Measurements from ENCODE around the gene OS9.

Gene OS9

DNA sequence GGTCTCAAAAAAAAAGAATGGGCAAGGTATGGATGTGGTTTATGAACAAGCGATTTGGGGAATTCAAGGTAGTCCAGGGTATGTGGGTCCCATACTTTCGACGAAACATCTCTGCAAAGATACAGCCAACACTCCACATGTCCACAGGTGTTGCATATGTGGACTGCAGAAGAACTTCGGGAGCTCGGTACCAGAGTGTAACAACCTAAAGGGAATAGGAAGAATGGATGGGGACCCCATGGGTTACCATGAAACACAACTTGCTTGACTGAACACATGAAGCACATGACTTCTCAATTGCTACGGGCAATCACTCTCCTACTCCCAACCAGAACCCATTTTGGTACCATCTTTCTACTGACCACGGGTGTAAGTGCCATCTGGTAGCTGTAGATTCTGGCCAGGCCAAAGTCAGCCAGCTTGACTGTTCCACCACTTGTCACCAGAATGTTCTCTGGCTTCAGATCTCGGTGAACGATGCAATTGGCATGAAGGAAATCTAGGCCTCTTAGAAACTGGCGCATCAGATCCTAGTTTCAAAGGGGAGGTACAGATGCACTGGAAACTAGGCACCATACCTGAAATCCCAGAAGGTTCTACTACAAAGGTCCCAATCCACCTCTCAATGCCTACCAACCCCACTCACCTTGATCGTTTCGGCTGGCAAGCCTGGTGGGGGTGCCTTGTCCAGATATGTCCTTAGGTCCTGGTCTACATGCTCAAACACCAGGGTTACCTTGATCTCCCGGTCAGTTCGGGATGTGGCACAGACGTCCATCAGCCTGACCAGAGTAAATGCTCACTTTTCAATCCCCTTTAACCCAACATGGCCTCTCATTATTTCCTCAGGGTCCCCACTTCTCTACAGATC lies 56.9 kb downstream of the OS9 start:
- Histone ChIP-seq H3K4me1 (ENCODE audit: insufficient read depth, low read length) (peaks cover 36% of the 10 kb centered on the region), H3K9me3 (ENCODE audit: low read length) (no peaks in the 10 kb centered on the region), H3K36me3 (ENCODE audit: insufficient read depth, low read length) (peaks cover 42% of the 10 kb centered on the region), H3K4me3 (ENCODE audit: low read depth in 1 of 2, low read length in 2 of 2) (peak overlapping the region; percentile 38 to 79), H3K27me3 (ENCODE audit: control insufficient read depth in 1 of 2, insufficient read depth in 2 of 2, low read length in 2 of 2) (no peaks in the 10 kb centered on the region), H3K9ac (ENCODE audit: low read length) (peak overlapping the region; percentile 90), H3K27ac (ENCODE audit: low read depth, low read length) (peak overlapping the region; percentile 64)

DNA sequence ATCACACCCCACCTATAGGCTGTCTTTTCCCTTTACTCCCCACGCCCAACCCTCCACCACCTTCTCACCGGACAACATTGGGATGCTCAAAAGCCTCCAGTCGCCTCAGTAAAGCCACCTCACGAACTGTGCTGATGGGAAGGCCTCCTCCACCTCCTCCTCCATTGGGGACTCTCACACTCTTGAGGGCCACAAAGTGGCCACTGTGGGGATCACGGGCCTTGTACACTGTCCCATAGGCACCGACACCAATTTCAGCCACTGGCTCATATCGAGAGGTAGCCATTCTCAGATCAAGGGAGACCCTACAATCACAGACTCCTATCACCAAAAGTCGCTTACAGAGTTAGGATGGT lies 57.5 kb downstream of the OS9 start:
- Histone ChIP-seq H3K27ac (ENCODE audit: low read depth, low read length) (peak overlapping the region; percentile 64), H3K9ac (ENCODE audit: low read length) (peak overlapping the region; percentile 90), H3K4me1 (ENCODE audit: insufficient read depth, low read length) (peaks cover 37% of the 10 kb centered on the region), H3K36me3 (ENCODE audit: insufficient read depth, low read length) (peaks cover 36% of the 10 kb centered on the region), H3K9me3 (ENCODE audit: low read length) (no peaks in the 10 kb centered on the region), H3K27me3 (ENCODE audit: control insufficient read depth in 1 of 2, insufficient read depth in 2 of 2, low read length in 2 of 2) (no peaks in the 10 kb centered on the region), H3K4me3 (ENCODE audit: low read depth in 1 of 2, low read length in 2 of 2) (peak overlapping the region; percentile 38 to 79)

DNA sequence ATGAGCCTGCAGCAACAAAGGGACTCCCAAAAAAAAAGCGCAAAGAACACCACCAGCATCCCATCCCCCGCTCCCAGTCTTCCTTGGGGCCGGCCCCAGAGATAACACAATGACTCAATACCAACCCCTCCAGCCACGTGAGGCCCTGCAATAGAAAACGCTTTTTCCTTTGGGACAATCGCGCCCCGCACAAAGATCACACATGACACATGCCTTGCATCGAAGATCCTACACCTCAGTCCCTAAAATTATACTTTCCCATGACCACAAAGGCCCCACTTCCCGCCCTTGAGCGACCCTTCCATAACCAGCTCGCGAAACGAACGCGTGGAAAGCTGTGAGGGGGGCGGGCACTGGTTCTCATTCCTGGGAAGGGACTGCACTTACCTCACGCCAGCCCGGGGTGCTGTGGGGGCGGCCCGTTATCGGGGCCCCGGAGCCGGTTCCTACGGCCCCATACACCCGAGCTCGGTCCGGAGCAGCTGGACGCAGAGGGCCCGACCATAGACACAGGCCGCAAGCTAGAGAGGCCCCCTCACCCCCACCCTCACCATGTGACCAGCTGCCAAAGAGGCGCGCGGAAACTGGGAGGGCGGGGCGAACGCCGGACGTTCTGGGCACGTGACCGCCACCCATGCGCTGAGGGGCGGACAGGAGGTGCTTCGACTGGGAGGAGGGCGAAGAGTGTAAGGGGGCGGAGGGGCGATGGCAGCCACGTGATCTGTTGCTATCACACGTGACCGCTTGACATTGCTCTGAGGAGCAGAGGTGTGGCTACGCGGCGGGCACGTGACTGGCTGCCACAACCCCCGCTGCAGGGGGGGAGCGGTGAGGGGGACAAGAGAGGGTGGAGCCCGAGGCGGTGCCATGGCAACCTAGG lies 58.1 kb downstream of the OS9 start, which contains the start of gene CDK4:
TSS of gene CDK4 (minus strand) at position 523 of the 880 bp plus-strand sequence. CDS start 593 bp downstream, outside the sequence.
- Histone ChIP-seq H3K27me3 (ENCODE audit: control insufficient read depth in 1 of 2, insufficient read depth in 2 of 2, low read length in 2 of 2) (no peaks in the 10 kb centered on the region), H3K4me1 (ENCODE audit: insufficient read depth, low read length) (peaks cover 39% of the 10 kb centered on the region), H3K4me3 (ENCODE audit: low read depth in 1 of 2, low read length in 2 of 2) (peak within 1 kb of the TSS; percentile 38 to 79), H3K27ac (ENCODE audit: low read depth, low read length) (peak within 1 kb of the TSS; percentile 64), H3K9ac (ENCODE audit: low read length) (peak within 1 kb of the TSS; percentile 90), H3K9me3 (ENCODE audit: low read length) (no peaks in the 10 kb centered on the region), H3K36me3 (ENCODE audit: insufficient read depth, low read length) (peaks cover 31% of the 10 kb centered on the region)

DNA sequence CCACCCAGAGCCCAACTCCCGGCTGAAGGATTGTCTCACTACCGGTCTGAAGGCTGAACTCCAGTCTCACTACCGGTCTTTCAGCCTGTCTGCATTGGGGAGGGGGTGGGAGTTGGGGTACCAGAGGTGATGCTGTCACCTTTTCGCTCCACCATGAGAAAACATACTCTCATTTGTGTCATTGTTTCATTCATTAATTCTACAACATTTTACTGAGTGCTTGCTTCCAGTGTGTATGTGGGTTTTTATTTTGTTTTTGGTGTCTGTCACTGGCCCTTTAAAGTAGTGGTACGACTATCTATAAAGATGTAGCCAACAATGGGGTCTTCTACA lies 58.7 kb downstream of the OS9 start:
- peaks cover 27% of the 10 kb centered on the region for H3K36me3 ChIP-seq (ENCODE audit: insufficient read depth, low read length)
- peaks cover 39% of the 10 kb centered on the region for H3K4me1 ChIP-seq (ENCODE audit: insufficient read depth, low read length)
- peak overlapping the region; percentile 16 for H3K27ac ChIP-seq (ENCODE audit: low read depth, low read length)
- H3K4me3 ChIP-seq (ENCODE audit: low read depth in 1 of 2, low read length in 2 of 2), result peak overlapping the region in 1 of 2 donors; percentile 48
- no peaks in the 10 kb centered on the region for H3K9me3 ChIP-seq (ENCODE audit: low read length)
- H3K9ac ChIP-seq (ENCODE audit: low read length), result no peak overlapping the region
- no peaks in the 10 kb centered on the region for H3K27me3 ChIP-seq (ENCODE audit: control insufficient read depth in 1 of 2, insufficient read depth in 2 of 2, low read length in 2 of 2)

DNA sequence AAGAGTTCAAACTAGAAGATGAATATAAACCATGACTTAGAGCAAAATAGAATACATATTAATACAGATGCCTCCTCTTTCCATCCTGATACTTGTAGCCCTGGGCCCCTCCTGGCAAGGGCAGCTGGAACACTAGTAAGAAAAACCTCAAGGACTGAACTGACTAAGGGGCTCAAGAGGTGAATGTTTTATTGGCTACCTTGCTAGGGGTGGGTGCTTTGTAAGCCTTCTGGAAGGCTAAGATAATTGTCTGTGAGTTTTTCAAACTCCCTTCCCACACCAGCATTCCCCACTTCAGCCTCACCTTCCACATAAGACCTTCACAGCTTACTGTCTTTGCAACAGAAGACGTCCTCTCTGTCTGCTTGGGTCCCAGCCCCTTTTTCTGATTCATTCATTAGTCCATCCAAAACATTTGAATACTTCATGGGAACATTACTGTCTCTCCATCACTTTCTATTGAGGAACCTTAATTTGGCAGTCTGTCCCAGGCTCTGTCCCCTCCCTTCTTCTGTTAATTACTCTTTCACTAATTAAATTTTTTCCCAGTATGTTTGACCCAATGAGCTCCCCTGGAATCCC lies 59.9 kb downstream of the OS9 start:
- Histone ChIP-seq H3K27ac (ENCODE audit: low read depth, low read length) (no peak overlapping the region), H3K4me1 (ENCODE audit: insufficient read depth, low read length) (peaks cover 39% of the 10 kb centered on the region), H3K36me3 (ENCODE audit: insufficient read depth, low read length) (peaks cover 29% of the 10 kb centered on the region), H3K9ac (ENCODE audit: low read length) (no peak overlapping the region), H3K9me3 (ENCODE audit: low read length) (no peaks in the 10 kb centered on the region), H3K4me3 (ENCODE audit: low read depth in 1 of 2, low read length in 2 of 2) (peak overlapping the region in 1 of 2 donors; percentile 54), H3K27me3 (ENCODE audit: control insufficient read depth in 1 of 2, insufficient read depth in 2 of 2, low read length in 2 of 2) (no peaks in the 10 kb centered on the region)

DNA sequence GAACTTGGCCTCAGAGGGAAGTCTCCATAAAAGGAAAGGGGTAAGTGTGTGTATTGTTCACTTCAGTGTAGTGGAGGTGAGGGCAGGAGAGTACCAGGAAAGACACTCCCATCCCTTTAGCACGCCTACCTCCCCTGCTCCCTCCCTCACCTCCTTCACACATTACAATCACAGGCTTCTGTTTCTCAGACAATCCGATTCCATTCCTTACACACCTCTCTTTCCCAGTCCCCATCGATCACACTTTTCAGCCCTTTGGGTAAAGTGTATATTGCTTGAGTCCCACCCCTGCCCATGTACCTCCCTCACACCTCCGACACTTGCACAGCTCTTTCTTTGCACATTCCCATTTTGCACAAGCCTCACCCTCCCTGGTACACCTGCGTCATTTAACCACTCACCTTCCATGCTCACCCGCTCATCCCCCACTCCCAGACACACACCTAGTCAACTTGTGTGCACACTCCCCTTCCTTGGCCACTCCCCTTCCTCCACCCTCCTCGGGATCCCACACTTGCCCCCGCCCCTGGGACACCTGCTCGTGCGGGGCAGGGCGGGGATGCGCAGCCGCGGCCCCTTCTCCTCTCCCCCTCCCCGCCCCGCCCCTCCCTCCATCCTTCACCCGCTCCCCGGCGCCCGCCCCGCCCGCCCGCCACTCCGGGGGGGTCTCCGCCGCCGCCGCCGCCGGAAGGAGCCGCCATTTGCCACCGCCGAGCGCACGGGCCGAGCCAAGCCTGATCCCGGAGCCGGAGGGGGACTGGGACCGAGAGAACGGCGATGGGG lies 60.7 kb downstream of the OS9 start, which contains the start of gene MARCHF9:
TSS of gene MARCHF9 (plus strand) at position 693 of the 783 bp plus-strand sequence. CDS start 426 bp downstream, outside the sequence.
- H3K9ac ChIP-seq (ENCODE audit: low read length), result peak within 1 kb of the TSS; percentile 41
- H3K9me3 ChIP-seq (ENCODE audit: low read length), result no peaks in the 10 kb centered on the region
- peak within 1 kb of the TSS; percentile 54 to 57 for H3K4me3 ChIP-seq (ENCODE audit: low read depth in 1 of 2, low read length in 2 of 2)
- peak within 1 kb of the TSS; percentile 34 for H3K27ac ChIP-seq (ENCODE audit: low read depth, low read length)
- peaks cover 26% of the 10 kb centered on the region for H3K36me3 ChIP-seq (ENCODE audit: insufficient read depth, low read length)
- H3K27me3 ChIP-seq (ENCODE audit: control insufficient read depth in 1 of 2, insufficient read depth in 2 of 2, low read length in 2 of 2), result no peaks in the 10 kb centered on the region
- peaks cover 39% of the 10 kb centered on the region for H3K4me1 ChIP-seq (ENCODE audit: insufficient read depth, low read length)

DNA sequence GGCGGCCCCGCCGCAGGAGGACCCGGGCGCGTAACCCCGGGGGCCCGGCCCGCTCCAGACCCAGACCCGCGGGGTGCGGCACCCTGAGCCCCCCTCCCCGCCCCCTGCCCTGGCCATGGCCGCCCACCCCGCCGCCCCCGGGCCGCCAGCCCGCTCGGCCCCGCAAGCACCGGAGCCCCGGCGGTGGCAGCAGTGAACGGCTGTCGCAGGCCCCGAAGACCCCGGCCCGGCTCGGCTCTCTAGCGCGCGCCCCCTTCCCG lies 61.2 kb downstream of the OS9 start:
- Histone ChIP-seq H3K4me3 (ENCODE audit: low read depth in 1 of 2, low read length in 2 of 2) (peak overlapping the region in 1 of 2 donors; percentile 57), H3K36me3 (ENCODE audit: insufficient read depth, low read length) (peaks cover 24% of the 10 kb centered on the region), H3K27me3 (ENCODE audit: control insufficient read depth in 1 of 2, insufficient read depth in 2 of 2, low read length in 2 of 2) (no peaks in the 10 kb centered on the region), H3K27ac (ENCODE audit: low read depth, low read length) (no peak overlapping the region), H3K9me3 (ENCODE audit: low read length) (no peaks in the 10 kb centered on the region), H3K4me1 (ENCODE audit: insufficient read depth, low read length) (peaks cover 39% of the 10 kb centered on the region), H3K9ac (ENCODE audit: low read length) (no peak overlapping the region)

DNA sequence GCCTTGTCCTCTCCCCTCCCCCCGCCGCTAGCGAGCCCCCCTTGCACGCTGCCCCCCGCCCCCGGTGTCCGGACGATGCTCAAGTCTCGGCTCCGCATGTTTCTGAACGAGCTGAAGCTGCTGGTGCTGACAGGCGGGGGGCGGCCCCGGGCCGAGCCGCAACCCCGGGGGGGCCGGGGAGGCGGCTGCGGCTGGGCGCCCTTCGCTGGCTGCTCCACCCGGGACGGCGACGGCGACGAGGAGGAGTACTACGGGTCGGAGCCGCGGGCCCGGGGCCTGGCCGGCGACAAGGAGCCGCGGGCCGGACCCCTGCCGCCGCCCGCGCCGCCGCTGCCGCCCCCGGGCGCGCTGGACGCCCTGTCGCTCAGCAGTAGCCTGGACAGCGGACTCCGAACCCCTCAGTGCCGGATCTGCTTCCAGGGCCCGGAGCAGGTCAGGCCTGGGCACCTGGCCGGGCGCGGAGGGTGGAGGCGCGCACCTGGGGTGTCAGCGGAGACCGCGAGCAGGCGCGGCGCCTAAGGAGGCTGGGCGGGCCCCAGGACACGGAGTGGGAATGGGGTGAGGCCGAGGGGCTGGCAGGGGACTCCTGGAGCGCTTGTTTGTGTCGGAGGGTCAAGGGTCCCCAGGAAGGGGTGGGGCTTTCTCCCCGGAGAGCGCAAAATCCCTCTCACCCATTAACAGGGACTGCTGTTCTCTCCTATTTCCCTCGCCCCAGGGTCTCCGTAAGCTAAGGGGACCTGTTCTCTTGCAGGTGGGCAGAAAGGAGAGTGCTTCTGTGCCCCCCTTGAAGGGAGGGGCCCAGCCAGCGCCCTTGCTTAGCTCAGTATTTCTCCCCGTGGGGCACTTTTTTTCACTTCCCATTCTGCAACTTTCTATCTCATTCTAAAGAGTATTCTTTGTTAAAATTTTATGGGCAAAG lies 61.8 kb downstream of the OS9 start:
- Histone ChIP-seq H3K36me3 (ENCODE audit: insufficient read depth, low read length) (peaks cover 19% of the 10 kb centered on the region), H3K9me3 (ENCODE audit: low read length) (no peaks in the 10 kb centered on the region), H3K27me3 (ENCODE audit: control insufficient read depth in 1 of 2, insufficient read depth in 2 of 2, low read length in 2 of 2) (peaks cover 0 to 2% of the 10 kb centered on the region in 2 donors), H3K4me3 (ENCODE audit: low read depth in 1 of 2, low read length in 2 of 2) (peak overlapping the region; percentile 50 to 57), H3K27ac (ENCODE audit: low read depth, low read length) (peak overlapping the region; percentile 34), H3K4me1 (ENCODE audit: insufficient read depth, low read length) (peaks cover 35% of the 10 kb centered on the region), H3K9ac (ENCODE audit: low read length) (peak overlapping the region; percentile 41)

DNA sequence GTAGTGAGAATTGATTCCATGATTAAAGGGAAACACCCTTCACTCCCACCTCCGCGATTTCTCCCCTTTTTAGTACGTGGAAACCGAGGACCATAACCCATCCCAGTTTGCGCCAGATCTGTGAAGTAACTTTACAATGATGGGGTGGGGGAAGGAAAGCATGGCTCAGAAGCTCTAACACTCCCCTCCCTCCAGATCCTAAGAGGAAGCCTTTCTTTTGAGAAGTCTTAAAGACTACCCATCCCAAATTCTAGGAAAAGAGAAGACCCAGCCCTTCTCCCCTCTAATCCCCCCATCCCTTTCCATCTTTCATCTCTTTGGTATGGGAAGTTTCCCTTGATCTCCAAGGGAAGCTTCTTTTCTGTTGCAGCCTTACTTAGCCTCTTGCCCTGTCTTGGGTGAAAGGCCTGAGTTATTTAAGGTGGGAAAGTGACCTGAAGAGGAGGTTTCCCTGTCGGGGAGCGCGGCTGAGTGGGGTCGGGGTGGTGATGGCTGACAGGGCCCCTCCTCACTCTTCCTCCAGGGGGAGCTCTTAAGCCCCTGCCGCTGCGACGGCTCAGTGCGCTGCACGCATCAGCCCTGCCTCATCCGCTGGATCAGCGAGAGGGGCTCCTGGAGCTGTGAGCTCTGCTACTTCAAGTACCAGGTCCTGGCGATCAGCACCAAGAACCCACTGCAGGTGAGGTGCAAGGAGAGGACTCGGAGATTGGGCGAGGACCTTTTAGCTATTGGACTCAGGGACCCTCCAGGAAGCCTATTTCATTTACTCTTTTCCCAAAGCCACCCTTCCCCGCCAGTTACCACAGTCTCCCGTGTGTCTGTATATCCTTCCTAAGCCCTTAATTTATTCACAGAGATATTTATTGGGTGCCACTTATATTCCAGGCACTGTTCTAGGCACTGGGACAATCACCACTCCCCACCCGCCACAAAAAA lies 62.7 kb downstream of the OS9 start:
- H3K36me3 ChIP-seq (ENCODE audit: insufficient read depth, low read length), result peaks cover 16% of the 10 kb centered on the region
- H3K9me3 ChIP-seq (ENCODE audit: low read length), result no peaks in the 10 kb centered on the region
- no peak overlapping the region for H3K4me3 ChIP-seq (ENCODE audit: low read depth in 1 of 2, low read length in 2 of 2)
- H3K4me1 ChIP-seq (ENCODE audit: insufficient read depth, low read length), result peaks cover 25% of the 10 kb centered on the region
- H3K27ac ChIP-seq (ENCODE audit: low read depth, low read length), result no peak overlapping the region
- H3K9ac ChIP-seq (ENCODE audit: low read length), result no peak overlapping the region
- H3K27me3 ChIP-seq (ENCODE audit: control insufficient read depth in 1 of 2, insufficient read depth in 2 of 2, low read length in 2 of 2), result peaks cover 0 to 12% of the 10 kb centered on the region in 2 donors
